NCI-H187 treated with DMSO at 0.1 percent for 48 hours (cell line): ENCODE measurements around the gene SCGB1D2.
"Not testable (repeated sequence)": the region's sequence is repeated elsewhere in the genome, so short reads cannot be mapped to it uniquely, and the experiment has no call there.

ENCODE experiments used
- DNase-seq: peaks from one replicate; lab custom pipeline; 2025; lab: John Stamatoyannopoulos, UW

The SCGB1D2 gene

DNA sequence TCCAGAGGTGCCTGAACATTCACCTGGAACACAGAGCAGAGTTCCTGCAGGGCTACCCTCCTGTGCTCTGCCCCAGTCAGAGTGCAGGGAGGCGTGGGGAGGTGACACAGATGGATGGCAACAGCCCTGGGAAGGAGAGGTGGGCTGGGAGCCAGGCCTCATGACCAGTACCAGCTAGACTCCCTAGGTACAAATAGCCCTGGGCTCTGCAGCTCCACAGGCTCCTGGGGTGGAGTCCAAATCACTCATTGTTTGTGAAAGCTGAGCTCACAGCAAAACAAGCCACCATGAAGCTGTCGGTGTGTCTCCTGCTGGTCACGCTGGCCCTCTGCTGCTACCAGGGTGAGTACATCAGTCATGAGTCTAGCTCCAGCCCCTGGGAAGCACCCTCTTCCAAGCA lies at the start of gene SCGB1D2:
TSS of gene SCGB1D2 (plus strand) at position 219 of the 400 bp plus-strand sequence. CDS start at position 288, 69 bp downstream.
- no peak for DNase-seq

- no peak for DNase-seq
Observed at GRCh38 chr11:62193952-62194351, 48.1 kb upstream of the SCGB1D2 start.

GRCh38 chr11:62195010-62195409 lies 47.0 kb upstream of the SCGB1D2 start:
- not testable (repeated sequence) for DNase-seq

GRCh38 chr11:62195945-62196344 lies 46.1 kb upstream of the SCGB1D2 start:
- no peak for DNase-seq

DNA sequence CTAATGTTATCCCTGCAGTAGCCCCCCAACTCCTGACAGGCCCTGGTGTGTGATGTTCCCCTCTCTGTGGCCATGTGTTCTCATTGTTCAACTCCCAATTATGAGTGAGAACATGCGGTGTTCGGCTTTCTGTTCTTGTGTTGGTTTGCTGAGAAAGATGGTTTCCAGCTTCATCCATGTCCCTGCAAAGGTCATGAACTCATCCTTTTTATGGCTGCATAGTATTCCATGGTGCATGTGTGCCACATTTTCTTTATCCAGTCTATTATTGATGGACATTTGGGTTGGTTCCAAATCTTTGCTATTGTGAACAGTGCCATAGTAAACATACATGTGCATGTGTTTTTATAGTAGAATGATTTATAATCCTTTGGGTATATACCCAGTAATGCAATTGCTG lies 44.6 kb upstream of the SCGB1D2 start:
- DNase-seq = not testable (repeated sequence)

DNA sequence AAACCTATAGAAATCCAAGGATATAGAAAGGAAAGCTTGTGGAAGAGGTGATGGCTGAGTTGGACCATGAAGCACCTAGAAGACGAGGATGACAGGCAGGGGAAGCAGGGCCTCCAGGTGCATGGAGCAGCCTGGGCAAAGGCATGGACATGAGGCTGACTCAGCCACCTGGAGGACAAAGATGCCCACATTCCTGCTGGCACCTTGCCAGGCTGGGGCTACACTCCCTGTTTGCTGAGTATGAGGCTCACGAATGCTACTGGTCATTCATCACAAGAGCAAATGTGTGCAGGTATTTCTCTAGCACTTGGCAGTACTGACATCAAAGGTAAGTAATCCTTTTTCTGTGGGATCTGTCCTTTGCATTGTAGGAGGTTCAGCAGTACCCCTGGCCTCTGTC lies 40.7 kb upstream of the SCGB1D2 start:
- no peak for DNase-seq

DNA sequence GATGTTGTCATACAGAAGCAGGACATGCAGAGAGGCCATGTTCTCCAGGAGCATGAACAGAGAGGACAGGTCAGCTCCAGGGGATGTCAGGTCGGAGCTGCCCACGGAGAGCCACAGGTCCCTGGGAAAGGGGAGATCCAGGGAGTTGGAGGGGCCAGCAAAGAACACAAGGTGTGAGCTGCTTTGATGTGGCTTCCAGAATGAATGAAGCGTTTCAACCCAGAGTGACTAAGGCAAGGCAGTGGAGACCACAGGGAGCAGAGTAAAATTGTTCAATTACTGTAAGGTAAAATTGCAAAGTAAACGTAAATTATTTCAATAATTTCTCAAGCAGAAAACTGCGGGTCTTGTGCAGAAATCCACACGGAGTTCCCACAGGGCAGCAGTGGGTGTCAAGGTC lies 39.1 kb upstream of the SCGB1D2 start:
- DNase-seq = no peak

- no peak for DNase-seq
Observed at GRCh38 chr11:62204430-62204829, 37.6 kb upstream of the SCGB1D2 start.

GRCh38 chr11:62205441-62205840 lies 36.6 kb upstream of the SCGB1D2 start:
- no peak for DNase-seq

GRCh38 chr11:62206276-62207066 lies 35.6 kb upstream of the SCGB1D2 start:
- not testable (repeated sequence) for DNase-seq

DNA sequence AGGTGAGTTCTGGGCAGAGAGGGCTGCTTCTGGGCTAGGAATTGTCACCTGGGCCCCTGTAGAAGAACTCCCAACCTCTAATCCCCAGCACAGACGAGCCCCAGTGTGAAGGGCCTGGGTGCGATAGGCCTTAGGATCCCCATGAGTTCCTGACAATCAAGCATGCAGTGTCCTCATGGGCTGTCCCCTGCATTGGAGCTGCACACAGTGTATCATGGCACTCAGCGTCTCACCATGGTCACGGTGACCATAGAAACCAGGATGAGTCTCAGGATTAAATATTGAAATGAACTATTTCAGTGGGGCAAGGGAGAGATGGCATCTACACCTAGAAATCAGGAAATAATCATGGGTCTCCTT lies 33.3 kb upstream of the SCGB1D2 start:
- DNase-seq = no peak

- DNase-seq = no peak
Observed at GRCh38 chr11:62217191-62217748, 24.8 kb upstream of the SCGB1D2 start.

GRCh38 chr11:62221498-62221897 lies 20.5 kb upstream of the SCGB1D2 start:
- no peak for DNase-seq

DNA sequence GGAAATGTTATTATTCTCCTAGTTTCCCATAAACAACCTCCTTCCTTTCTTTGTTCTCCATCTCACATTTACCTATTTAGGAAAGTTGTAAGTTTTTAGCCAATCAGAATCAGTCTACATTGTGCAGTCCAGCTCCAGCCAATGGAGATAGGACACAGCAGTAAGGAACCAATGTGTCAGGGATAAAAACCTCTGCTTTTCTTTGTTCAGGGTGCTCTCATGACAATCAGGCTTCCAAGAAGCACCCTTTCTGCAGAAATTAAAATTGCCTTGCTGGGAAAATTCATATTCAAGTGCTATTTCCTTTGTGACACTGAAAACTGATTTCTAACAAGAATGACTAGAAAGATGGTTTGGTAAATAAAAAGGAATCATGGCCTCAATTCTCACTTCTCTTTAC lies 18.9 kb upstream of the SCGB1D2 start:
- DNase-seq = no peak

DNA sequence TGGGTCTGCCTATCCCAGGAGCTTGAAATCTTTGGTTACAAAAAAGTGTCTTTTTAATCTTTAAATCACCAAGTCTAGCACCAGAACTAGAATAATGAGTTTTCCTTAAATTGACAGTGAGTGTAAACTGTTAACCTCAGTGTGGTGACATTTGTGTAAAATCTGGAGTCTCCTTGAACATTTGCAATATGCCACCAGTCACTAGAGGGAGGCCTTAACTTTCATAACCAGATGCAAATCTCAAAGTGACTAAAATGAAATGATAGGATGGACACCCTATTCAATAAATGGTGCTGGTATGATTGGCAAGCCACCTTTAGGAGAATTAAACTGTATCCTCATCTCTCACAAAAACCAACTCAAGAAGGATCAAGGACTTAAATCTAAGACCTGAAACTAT lies 8.3 kb upstream of the SCGB1D2 start:
- DNase-seq = no peak

GRCh38 chr11:62236187-62236586 lies 5.9 kb upstream of the SCGB1D2 start:
- no peak for DNase-seq

DNA sequence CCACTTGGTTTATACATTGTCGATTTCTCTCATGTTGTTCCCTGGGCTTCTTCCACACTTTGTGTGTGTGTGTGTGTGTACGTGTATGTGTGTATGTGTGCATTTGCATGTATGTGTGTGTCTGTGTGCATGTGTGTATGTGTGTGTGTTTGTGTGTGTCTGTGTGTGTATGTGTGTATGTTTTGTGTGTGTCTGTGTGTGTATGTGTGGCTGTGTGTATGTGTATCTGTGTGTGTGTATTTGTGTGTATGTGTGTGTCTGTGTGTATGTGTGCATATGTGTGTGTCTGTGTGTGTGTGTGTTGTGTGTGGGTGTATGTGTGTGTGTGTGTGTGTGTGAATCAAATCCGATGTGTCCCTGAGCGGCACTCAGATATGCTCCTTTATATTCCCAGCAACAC lies 4.5 kb upstream of the SCGB1D2 start:
- no peak for DNase-seq

DNA sequence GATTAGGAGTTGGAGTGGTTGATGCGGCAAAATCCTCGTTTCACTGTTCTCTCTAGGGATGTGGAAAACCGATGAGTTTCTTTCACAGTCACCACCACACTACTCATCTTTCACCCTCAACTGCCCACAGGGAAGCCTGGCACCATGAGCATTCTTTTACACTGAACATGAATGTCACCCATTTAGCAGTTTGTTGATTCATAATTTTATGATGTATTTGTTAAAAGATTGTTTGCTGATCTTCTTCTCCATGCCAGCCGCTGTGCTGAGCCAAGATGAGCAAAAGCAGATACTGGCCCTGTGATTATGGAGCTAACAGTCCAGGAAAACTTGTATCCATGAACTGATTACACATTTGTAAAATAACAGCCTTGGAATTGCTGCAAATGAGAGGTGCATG lies 3.9 kb upstream of the SCGB1D2 start:
- no peak for DNase-seq

DNA sequence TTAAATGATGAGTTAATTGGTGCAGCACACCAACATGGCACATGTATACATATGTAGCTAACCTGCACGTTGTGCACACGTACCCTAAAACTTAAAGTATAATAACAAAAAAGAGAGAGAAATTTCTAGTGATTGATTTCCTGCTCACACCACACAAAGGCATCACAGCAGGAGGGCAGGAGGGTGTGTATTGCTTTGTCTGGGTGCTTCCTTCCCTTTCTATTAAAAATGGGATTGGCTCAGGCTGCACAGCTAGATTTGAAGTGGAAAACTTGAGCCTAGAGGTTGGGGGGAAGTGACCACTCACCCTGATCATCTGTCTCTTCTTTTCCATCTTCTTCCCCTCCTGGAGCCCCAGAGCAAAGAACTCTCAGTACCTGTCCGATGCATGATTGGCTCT lies 944 bp upstream of the SCGB1D2 start:
- DNase-seq = no peak

DNA sequence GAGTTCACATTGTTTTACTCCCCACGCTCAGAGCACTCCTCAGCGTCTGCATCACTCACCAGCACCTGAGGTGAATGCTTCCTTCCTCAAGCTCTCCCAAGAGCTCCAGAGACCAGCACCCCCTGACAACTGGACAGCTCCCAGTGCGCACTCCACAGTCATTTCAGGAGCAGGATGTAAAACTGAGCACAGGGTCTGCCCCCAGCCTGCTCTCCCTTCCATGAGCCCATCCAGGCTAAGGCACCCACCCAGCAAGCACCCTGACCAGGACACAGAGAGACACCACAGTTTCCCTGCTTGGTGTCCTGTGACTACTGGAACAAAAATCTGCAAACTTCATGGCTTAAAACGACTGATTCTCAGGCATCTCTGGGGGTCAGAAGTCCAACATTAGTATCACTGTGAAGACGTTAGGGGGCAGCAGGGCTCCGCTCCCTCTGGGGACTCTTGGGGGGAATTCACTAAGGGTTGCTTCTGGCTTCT lies 3.3 kb downstream of the SCGB1D2 start:
- no peak for DNase-seq

DNA sequence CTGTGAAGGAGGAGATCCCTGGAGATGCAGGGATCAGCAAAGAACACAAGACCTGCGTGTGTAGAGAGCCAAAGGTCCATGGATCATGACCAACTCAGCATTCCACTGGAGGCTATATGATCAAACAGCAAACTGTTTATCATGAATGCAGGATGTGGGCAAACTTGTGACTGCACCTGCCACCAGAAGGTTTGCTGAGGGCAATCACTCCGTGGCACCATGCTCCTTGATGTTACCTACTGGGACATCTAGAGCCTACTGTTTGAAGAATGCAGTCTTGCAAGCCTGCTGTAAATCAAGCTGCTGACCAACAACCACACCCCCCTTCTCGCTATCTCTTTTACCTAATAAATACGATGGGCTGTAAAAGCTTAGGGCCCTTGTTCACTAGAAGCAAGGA lies 9.7 kb downstream of the SCGB1D2 start:
- no peak for DNase-seq

DNA sequence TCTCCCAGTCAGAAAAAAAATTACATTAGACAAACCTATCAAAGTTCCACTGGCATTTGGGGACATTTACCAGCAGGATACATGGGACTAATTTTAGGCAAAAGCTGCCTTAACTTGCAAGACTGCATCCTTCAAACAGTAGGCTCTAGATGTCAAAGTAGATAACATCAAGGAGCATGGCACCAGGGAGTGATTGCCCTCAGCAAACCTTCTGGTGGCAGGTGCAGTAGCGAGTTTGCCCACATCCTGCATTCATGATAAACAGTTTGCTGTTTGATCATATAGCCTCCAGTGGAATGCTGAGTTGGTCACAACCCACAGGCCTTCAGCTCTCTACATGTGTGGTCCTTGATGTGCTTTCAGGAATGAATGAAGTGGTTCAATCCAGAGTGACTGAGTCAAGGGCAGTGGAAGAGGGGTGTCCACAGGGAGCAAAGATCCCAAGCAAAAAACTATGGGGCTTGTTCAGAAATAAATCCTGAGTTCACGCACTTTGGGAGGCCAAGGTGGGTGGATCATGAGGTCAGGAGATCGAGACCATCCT lies 12.0 kb downstream of the SCGB1D2 start:
- DNase-seq = no peak

GRCh38 chr11:62256281-62256680 lies 14.2 kb downstream of the SCGB1D2 start:
- no peak for DNase-seq
